ENCODE data around the gene SACM1L.
A peak's percentile ranks its signal among the peaks of the same experiment; 100 is the strongest.

Gene SACM1L, protein sequence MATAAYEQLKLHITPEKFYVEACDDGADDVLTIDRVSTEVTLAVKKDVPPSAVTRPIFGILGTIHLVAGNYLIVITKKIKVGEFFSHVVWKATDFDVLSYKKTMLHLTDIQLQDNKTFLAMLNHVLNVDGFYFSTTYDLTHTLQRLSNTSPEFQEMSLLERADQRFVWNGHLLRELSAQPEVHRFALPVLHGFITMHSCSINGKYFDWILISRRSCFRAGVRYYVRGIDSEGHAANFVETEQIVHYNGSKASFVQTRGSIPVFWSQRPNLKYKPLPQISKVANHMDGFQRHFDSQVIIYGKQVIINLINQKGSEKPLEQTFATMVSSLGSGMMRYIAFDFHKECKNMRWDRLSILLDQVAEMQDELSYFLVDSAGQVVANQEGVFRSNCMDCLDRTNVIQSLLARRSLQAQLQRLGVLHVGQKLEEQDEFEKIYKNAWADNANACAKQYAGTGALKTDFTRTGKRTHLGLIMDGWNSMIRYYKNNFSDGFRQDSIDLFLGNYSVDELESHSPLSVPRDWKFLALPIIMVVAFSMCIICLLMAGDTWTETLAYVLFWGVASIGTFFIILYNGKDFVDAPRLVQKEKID

DNA sequence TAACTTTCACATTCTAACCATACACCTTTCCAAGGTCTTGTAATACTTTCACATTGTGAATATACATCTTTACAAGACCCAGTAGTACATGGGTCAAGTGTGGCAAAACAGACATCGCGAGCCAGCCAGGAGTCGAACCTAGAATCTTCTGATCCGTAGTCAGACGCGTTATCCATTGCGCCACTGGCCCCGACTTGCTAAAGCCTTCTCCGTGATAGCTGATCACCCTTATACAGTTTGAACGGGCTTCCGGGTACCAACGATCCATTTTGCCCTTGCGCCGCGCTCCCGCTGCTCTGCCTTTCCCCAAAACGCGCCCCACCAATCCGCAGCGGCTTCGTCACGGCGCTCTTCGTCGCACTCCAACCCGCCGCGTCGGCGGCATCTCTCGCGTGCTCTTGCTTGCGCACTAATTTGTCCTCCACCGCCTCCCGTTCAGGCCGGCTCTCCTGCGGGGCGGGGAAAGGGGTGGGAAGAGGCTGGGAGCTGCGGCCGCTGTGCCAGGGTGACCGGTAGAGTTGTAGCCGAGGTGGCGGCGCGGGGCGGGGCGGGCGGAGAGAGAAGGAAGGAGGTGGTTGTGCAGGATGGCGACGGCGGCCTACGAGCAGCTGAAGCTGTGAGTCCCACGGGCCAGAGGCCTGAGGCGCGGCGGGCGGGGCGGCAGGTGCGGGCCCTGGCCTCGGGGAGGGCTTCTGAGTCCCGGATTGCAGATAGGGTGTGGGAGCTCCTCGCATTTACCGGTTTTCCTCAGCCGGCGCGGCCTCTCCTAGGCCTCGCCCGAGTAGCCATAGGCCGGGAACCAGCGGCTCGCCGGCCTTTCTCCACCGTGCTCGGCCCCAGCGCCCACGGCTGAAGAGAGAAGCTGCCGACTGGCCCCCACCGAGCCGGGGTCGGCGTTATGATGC, at the start of gene SACM1L:
SACM1L (plus strand) TSS at position 515 of the 905 bp plus-strand sequence; CDS start at position 585, 70 bp downstream.
- peak; percentile 99 for DNase-seq (ENCODE audit: low read depth)
- TF ChIP-seq, protein P1, sequence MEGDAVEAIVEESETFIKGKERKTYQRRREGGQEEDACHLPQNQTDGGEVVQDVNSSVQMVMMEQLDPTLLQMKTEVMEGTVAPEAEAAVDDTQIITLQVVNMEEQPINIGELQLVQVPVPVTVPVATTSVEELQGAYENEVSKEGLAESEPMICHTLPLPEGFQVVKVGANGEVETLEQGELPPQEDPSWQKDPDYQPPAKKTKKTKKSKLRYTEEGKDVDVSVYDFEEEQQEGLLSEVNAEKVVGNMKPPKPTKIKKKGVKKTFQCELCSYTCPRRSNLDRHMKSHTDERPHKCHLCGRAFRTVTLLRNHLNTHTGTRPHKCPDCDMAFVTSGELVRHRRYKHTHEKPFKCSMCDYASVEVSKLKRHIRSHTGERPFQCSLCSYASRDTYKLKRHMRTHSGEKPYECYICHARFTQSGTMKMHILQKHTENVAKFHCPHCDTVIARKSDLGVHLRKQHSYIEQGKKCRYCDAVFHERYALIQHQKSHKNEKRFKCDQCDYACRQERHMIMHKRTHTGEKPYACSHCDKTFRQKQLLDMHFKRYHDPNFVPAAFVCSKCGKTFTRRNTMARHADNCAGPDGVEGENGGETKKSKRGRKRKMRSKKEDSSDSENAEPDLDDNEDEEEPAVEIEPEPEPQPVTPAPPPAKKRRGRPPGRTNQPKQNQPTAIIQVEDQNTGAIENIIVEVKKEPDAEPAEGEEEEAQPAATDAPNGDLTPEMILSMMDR (IDR thresholded peaks at IDR 0.05; ENCODE audit: insufficient read depth, low read depth, low read length, missing control alignments): no peak
- peak within 1 kb of the TSS; percentile 77 for H3K4me3 ChIP-seq (ENCODE audit: low read length)

DNA sequence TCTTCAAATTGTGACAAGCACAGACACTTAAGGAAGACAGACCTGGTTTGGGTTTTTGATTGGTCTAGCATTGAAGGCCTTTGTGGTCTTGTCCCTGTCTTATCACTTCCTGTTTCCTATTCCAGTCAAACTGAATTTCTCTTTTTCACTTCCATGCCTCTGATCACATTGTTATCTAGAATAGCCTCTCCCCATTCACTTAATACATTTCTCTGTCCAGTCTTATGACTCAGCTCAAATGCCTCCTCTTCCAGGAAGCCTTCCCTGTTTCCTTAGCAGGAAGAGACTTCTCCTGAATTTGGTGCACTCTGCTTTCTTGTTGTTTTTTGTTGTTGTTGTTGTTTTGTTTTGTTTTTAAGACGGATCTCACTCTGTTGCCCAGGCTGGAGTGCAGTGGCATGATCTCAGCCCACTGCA, 49.1 kb upstream of the SACM1L start:
- DNase-seq (ENCODE audit: low read depth): no peak
- H3K4me3 ChIP-seq (ENCODE audit: low read length): no peak overlapping the region
- TF ChIP-seq, protein P1 (IDR thresholded peaks at IDR 0.05; ENCODE audit: insufficient read depth, low read depth, low read length, missing control alignments): no peak

DNA sequence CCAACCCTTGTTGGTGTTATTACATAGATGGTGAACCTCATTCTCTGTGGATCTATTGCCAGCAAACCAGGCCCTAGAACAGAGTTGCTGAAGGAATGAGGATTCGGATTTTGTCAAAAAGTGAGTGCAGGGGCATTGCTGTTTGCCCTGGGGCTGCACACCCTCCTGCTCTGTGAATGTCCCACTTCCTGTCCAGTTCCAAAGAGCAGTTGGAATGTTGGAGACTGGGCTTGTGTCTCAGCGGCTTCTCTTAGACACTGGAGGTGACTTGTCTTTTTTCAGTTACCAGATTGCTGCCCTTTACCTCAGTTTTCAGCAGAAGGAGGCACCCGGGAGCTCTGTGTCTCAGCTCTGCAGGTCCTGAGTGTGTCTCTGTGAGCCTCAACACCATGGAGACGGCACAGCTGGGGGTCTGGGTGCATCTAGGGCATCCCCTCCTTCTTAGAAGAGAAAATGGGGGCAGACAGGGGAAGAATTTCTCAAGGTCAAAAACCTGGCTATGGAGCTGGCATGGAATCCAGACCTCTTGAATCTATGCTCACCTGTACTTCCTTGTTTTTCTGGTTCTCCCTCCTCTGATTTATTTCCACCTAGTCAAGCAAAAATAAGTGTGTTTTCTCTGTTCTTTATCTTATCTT, 48.4 kb upstream of the SACM1L start:
- TF ChIP-seq, protein P1 (IDR thresholded peaks at IDR 0.05; ENCODE audit: insufficient read depth, low read depth, low read length, missing control alignments): no peak
- no peak overlapping the region for H3K4me3 ChIP-seq (ENCODE audit: low read length)
- DNase-seq (ENCODE audit: low read depth): peak; percentile 19

DNA sequence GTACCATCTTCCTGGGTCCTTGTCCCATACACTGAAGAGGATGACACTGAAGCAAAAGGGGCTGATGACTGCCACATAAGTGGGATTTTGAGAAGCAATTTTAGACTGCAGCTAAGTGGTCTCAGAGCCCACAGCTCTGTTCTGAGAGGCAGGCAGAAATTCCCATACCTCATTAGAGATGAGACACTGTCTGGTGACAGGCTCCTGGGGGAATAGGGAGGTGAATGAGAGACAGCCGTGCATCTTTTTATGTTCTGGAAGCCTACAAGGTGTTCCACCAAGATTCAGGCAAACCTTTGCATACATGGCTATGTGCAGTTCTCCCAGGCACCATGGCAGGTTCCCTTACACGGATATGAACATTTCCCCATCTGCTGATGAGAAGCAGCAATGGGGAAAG, 47.4 kb upstream of the SACM1L start:
- no peak overlapping the region for H3K4me3 ChIP-seq (ENCODE audit: low read length)
- no peak for DNase-seq (ENCODE audit: low read depth)
- TF ChIP-seq, protein P1 (IDR thresholded peaks at IDR 0.05; ENCODE audit: insufficient read depth, low read depth, low read length, missing control alignments): no peak

DNA sequence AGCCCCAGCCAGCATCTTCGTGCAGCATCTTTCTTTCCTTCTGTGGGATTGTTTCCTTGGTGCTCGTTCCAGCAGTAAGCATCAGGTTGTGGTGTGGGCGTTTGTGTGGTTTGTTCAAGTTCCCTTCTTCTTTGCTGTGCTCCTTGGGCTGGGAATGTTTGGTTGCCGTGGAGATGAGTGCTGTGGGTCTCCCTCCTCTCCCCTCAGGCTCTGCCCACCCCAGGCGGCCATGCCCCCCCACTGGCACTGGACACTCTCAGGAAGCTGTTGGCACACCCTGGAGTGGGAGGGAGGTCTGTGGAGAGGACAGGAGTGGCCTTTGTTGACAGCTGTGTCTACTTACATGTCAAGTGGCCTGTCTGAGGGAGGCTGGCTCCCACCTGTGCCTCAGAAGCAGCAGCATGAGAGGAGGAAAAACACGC, 46.5 kb upstream of the SACM1L start:
- DNase-seq (ENCODE audit: low read depth): no peak
- TF ChIP-seq, protein P1 (IDR thresholded peaks at IDR 0.05; ENCODE audit: insufficient read depth, low read depth, low read length, missing control alignments): no peak
- H3K4me3 ChIP-seq (ENCODE audit: low read length): no peak overlapping the region

DNA sequence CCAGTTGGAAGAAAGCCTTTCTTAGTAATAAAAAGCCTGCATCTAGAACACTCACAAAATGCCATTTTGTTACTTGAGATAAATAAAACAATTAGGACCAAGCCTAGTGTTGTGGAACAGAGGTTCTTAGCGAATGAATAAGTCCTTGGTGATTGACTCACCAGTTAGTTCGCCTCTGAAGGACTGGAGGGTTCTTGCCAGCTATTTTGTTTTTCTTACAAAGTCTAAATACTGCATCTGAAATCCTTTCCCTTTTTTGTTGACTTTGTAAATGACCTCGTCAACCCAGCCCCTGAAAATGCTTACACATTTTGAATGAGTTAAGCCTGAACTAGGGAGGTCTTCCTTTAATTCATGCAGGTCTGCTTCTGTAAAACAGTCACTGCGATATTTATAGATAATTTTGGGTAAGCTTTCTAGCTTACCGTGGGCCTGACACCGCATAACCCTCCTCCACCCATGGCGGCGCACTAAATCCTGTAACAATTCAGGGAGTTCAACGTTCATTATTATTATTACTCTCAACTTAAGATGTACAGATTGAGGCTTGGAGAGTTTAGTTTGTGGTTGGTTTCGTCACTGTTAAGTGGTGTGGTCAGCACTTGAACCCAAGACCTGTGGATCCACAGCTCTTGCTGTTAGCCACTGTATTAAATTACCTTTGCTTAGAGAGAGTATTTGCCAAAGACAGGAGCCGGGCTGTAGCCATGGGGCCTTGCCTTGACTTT, 45.0 kb upstream of the SACM1L start:
- DNase-seq (ENCODE audit: low read depth): peak; percentile 69
- no peak overlapping the region for H3K4me3 ChIP-seq (ENCODE audit: low read length)
- TF ChIP-seq, protein P1 (IDR thresholded peaks at IDR 0.05; ENCODE audit: insufficient read depth, low read depth, low read length, missing control alignments): no peak
